Left renal cortex interstitium (tissue), 4 donors: ENCODE results near the gene POTEB3. TPM values are rescaled to one million over a fixed set of nuclear protein-coding genes. Genes with fewer than 3 reads are reported as not detected.
"Not testable (repeated sequence)": the region's sequence is repeated elsewhere in the genome, so short reads cannot be mapped to it uniquely, and the experiment has no call there.

ENCODE experiments used
- DNase-seq, 4 donors: peaks; one replicate each; pipeline ENCODE4 v3.0.0-alpha.2; 2013; ENCODE audit warnings: low read depth in 4 of 4, low spot score in 2 of 4, missing footprints in 1 of 4
- polyA plus RNA-seq, 4 donors: library from polyadenylated mRNA; unstranded; fragments of 120-200 nt; gene quantifications; one replicate each; pipeline ENCODE4 v1.2.1, GENCODE V29; 2013; ENCODE audit not compliant: insufficient read length in 4 of 4

The POTEB3 gene
- not detected for polyA plus RNA-seq

DNA sequence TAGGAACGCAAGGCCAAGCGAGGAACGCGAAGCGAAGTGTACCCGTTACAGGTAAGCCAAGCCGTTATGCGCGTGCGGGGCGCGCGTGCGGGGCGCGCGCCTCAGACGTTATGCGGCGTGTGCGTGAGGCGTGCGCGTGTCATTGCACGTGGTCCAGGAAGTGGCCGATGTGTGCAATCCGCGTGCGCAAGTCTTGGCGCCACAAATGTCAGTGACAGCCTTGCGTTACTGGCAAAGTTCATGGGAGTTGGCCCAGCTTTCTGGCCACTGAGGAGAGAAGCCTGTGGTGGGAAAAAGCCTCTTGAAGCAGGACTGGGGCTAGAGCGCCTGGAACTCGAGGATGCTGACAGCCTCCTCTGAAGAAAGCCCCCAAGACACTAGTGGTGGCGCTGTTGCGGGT is at the start of gene POTEB3:
TSS of gene POTEB3 (minus strand) at position 101 of the 400 bp plus-strand sequence. CDS start 488 bp downstream, outside the sequence.
- DNase-seq: not testable (repeated sequence)

DNA sequence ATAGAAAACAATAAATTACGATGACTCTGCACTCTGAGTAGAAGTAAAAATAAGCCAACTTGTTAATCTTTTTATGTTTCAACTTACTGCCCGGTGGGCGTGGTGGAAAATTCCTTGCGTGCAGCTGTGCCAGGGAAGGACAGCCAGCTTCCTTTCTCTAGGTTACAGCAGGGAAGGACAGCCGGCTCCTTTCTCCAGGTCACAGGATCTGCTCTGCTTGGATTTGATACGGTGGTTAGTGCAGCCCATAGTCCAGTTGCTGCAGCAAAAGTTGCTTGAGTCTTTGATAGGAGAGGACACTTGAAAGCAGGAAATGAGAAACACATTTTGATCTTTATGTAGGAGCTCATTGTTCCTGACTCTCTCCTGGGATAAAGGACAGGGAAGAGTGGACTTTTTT is 13.4 kb upstream of the POTEB3 start:
- DNase-seq: not testable (repeated sequence)

DNA sequence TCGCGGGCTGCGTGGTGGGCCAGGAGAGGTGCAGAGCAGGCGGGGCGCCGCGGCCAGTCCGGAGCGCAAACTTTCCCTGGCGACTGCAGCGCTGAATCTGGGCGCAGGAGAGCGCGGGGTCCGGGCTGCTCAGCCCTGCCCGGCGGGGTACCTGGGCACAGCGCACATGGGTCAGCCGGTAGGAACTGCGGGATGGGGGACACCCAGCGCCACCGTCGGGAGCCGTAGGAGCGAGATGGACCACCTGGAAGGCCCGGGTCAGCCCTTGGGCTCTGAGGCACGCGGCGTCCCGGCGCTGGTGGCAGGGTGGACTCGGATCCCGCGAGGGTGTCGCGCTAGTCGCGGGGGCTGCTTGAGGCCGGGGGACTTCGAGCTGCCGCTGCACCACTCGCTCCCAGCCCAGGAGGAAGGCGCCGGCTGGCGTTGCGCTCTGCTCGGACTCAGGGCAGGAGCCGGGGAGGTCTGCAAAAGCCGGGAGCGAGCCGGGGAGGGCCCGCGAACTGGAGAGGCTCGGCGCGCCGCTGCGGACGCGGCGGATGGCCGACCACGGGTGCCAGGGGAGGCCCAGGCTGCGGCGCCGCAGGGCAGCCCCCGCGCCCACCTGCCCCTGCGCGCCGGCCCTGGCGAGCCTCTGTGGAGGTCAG is 11.7 kb upstream of the POTEB3 start:
- DNase-seq: not testable (repeated sequence)

- DNase-seq: not testable (repeated sequence)
Measured at GRCh38 chr15:21451487-21451886, 11.2 kb upstream of the POTEB3 start.

DNA sequence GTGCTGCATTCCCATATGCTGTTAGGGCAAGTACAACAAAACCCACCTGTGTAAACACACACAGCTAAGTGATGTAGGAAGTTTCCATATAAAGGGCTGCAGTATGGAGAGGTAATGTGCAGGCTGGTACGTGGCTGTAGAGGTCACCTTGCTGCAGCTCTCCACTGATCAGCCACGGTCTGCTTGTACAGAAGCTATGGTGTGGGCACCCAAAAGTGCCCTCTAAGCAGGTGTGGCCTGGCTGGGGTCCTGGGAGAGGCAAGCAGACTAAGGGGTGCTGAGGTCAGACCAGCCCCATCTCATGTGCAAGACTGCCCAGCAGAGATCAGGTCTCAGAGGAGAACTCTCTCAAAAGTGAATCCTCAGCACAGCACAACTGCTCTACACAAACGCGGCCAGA is 32.9 kb downstream of the POTEB3 start:
- DNase-seq: not testable (repeated sequence)

- not testable (repeated sequence) for DNase-seq
Measured at GRCh38 chr15:21401531-21401930, 38.8 kb downstream of the POTEB3 start.

DNA sequence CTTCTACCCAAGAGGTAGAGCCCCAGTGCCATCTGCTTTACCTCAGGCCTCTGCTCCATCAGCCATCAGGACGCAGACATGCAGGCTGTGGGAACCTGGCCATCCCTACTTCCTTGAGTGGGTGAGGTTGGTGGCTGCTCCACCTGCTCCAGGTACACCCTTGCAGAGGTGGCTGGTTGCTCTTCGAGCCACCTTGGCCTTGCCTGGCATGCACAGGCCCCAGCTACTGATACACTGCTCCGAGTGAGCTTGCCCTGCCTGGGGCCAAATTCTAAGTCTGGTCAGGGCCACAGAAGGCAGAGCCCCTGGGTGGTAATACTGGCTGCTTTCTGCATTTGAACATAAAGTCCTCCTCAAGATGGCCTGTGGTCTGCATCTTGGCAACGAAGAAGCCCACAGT is 41.2 kb downstream of the POTEB3 start:
- not testable (repeated sequence) for DNase-seq

DNA sequence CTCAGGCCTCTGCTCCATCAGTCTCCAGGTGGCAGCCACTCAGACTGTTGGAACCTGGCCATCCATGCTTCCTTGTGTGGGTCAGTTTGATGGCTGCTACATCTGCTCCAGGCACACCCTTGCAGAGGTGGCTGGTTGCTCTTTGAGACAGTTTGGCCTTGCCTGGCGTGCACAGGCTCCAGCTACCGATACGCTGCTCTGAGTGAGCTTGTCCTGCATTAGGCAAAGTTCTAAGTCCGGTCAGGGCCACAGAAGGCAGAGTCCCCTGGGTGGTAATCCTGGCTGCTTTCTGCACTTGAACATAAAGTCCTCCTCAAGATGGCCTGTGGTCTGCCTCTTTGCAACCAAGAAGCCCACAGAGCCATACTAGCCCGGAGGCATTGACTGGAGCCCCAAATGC is 41.8 kb downstream of the POTEB3 start:
- not testable (repeated sequence) for DNase-seq

DNA sequence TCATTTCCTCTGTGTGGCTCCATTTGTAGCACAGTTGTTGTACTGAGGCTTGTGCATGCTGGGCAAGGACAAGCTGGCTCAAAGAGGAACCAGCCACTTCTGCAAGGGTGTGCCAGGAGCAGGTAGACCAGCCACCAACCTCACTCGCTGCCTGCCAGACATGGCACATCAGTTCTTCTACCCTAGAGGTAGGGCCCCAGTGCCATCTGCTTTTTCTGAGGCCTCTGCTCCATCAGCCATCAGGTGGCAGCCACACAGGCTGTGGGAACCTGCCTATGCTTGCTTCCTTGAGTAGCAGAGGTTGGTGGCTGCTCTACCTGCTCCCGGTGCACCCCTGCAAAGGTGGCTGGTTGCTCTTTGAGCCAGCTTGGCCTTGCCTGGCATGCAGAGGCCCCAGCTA is 42.6 kb downstream of the POTEB3 start:
- DNase-seq: not testable (repeated sequence)

DNA sequence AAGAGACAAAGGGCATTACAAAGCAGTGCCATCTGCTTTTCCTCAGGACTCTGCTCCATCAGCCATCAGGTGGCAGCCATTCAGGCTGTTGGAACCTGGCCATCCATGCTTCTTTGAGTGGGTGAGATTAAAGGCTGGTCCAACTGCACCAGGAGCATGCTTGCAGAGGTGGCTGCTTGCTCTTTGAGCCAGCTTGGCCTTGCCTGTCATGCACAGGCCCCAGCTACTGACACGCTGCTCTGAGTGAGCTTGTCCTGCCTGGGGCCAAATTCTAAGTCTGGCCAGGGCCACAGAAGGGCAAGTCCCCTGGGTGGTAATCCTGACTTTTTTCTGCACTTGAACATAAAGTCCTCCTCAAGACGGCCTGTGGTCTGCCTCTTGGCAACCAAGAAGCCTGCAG is 43.1 kb downstream of the POTEB3 start:
- DNase-seq: not testable (repeated sequence)

DNA sequence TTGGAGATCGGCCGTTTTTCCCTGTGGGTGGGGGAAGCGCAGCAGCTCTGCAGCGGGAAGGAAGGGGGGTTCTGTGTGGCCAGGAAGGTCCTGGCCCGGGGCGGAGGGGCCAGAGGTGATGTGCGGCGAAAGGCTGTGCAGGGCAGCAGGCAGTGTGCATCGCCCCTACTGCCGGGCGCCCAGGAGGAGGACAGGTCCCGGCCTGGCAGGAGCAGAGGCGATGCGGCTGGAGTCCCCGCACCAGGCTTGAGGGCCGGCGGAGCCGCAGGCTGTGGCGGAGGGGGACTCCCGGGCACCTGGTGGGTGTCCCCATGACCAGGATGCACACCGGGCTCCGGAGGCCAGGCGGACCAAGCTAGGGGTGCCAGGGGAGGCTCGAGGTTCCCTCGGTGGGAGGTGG is 54.3 kb downstream of the POTEB3 start:
- not testable (repeated sequence) for DNase-seq

GRCh38 chr15:21383866-21384485 is 56.3 kb downstream of the POTEB3 start:
- not testable (repeated sequence) for DNase-seq

DNA sequence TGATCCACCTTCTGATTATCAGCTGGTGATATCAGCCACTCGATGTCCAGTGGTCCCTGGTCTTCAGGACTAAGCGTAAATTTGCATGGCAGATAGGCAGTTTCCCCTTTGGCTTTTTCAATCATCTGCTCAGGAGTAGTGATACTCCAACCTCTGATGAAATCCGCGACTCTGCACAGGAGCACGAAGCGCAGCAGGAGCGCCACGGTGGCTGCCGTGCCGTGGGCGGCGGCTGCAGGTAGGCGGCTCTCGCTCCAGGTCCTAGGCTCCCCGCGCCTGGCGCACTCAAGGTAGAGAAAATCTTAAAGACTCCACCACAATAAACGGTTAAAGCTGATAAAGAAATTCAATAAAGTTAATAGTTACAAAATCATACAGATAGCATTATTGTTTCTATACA is 66.6 kb downstream of the POTEB3 start:
- DNase-seq: not testable (repeated sequence)

DNA sequence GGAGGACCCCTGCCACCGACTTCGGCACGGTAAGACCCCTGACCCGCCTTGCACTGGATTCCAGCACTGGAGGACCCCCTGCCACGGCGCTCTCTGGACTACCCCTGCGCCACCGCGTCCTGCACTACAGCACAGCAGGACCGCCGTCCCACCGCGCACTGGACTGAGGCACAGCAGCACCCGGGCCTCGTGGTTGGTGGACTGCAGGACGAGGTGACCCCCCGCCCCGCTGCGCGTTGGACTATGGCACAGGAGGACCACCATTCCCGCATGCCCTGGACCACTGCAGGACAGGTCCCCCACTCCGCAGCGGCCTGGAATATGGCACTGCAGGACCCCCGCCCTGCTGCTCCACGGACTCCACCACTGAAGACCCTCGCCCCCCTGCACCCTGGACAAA is 71.1 kb downstream of the POTEB3 start:
- not testable (repeated sequence) for DNase-seq

- not testable (repeated sequence) for DNase-seq
Measured at GRCh38 chr15:21368625-21369024, 71.7 kb downstream of the POTEB3 start.
